HG03060 (cell line): Measurements from ENCODE around the gene PPP1R27.

ENCODE experiments used
- ATAC-seq: cut with Tn5 transposase; IDR thresholded peaks from one replicate; pipeline ENCODE4 v1.9.1; 2021; ENCODE audit warnings: low read depth, moderate number of reproducible peaks; ENCODE audit not compliant: unreplicated experiment

The PPP1R27 gene

GRCh38 chr17:81822996-81823819 lies 11.6 kb downstream of the PPP1R27 start:
- ATAC-seq = no peak

- no peak for ATAC-seq
Measured at GRCh38 chr17:81822312-81822637, 12.6 kb downstream of the PPP1R27 start.

GRCh38 chr17:81821603-81822311 lies 13.1 kb downstream of the PPP1R27 start:
- ATAC-seq = no peak

GRCh38 chr17:81821147-81821546 lies 13.7 kb downstream of the PPP1R27 start:
- ATAC-seq = no peak

GRCh38 chr17:81819708-81820107 lies 15.1 kb downstream of the PPP1R27 start:
- ATAC-seq = no peak

GRCh38 chr17:81817758-81818147 lies 17.1 kb downstream of the PPP1R27 start:
- no peak for ATAC-seq

- ATAC-seq = no peak
Measured at GRCh38 chr17:81815646-81815986, 19.2 kb downstream of the PPP1R27 start.

GRCh38 chr17:81814748-81815645 lies 19.9 kb downstream of the PPP1R27 start:
- ATAC-seq = no peak

GRCh38 chr17:81813861-81814683 lies 20.8 kb downstream of the PPP1R27 start:
- ATAC-seq = no peak

GRCh38 chr17:81813371-81813684 lies 21.5 kb downstream of the PPP1R27 start:
- no peak for ATAC-seq

GRCh38 chr17:81812571-81813370 lies 22.1 kb downstream of the PPP1R27 start:
- ATAC-seq = no peak

- no peak for ATAC-seq
Measured at GRCh38 chr17:81811705-81812570, 22.9 kb downstream of the PPP1R27 start.

- ATAC-seq = no peak
Measured at GRCh38 chr17:81810892-81811704, 23.8 kb downstream of the PPP1R27 start.

GRCh38 chr17:81810476-81810875 lies 24.4 kb downstream of the PPP1R27 start:
- ATAC-seq = no peak

GRCh38 chr17:81809556-81809998 lies 25.3 kb downstream of the PPP1R27 start:
- no peak for ATAC-seq

GRCh38 chr17:81808778-81809555 lies 25.9 kb downstream of the PPP1R27 start:
- ATAC-seq = no peak

- no peak for ATAC-seq
Measured at GRCh38 chr17:81807839-81808238, 27.0 kb downstream of the PPP1R27 start.
